ENCODE results near the gene GTF3C5.
"Not testable (repeated sequence)": the region's sequence is repeated elsewhere in the genome, so short reads cannot be mapped to it uniquely, and the experiment has no call there.

GTF3C5 gene

DNA sequence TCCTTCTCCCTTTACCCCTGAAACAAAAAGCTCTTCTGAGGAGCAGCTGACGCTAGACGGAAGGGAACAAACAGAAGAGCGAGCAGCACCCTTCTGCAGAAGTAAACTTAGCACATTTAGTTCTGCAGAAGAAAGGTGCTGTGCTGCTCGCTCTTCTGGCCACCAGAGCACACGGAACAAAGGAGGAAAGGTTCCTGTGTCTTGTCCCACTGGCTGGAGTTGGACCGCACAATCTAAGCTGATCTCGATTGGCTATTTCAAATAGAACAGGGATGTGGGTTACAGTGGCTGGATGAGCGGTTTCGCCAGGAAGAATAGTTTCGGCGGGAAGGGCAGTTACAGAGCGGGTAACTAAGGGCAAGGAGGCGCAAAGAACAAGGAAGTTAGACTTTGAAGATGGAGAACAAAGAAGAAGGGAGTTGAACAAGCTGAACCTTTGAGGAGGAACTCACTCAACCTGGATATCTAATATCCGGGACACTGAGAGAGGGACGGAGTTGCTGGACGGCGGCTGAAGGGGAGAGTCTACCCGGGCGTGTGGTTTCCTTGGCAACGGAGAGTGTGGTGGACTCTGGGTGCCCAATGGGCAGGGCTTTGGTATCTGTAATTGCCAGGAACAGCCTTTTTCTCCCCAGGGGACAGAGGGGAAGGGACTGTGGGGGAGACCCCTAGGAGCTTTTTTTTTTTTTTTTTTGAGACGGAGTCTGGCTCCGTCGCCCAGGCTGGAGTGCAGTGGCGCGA lies 7.1 kb downstream of the GTF3C5 start:
- no peak overlapping the region for H3K4me3 ChIP-seq (ENCODE audit: low read length)
- H3K27me3 ChIP-seq (ENCODE audit: insufficient read depth, low read length, poor library complexity): no peaks in the 10 kb centered on the region
- H3K4me1 ChIP-seq (ENCODE audit: control insufficient read depth, low read depth, low read length): no peaks in the 10 kb centered on the region
- no peak overlapping the region for H3K4me2 ChIP-seq (ENCODE audit: low read length)
- no peak overlapping the region for H4K8ac ChIP-seq (ENCODE audit: low read depth, low read length)
- no peak overlapping the region for H2AK5ac ChIP-seq (ENCODE audit: low read length)
- DNase-seq: no peak
- peaks cover 3% of the 10 kb centered on the region for H3K36me3 ChIP-seq (ENCODE audit: control insufficient read depth, insufficient read depth, low read length)
- H3K9ac ChIP-seq (ENCODE audit: low read length): no peak overlapping the region
- no peak overlapping the region for H3K4ac ChIP-seq (ENCODE audit: low read depth, low read length)
- no peak overlapping the region for H3K56ac ChIP-seq (ENCODE audit: low read length)
- no peak overlapping the region for H4K5ac ChIP-seq (ENCODE audit: low read length)
- no peak overlapping the region for H3K27ac ChIP-seq (ENCODE audit: low read depth, low read length)
- no peak overlapping the region for H3K23ac ChIP-seq (ENCODE audit: low read length)
- H3K79me1 ChIP-seq (ENCODE audit: low read length): peaks cover 39% of the 10 kb centered on the region
- H2BK120ac ChIP-seq (ENCODE audit: low read depth, low read length): no peak overlapping the region
- peaks cover 42% of the 10 kb centered on the region for H3K79me2 ChIP-seq (ENCODE audit: control insufficient read depth, insufficient read depth, low read length)
- H2BK15ac ChIP-seq (replicated peaks; ENCODE audit: low read depth): no peak overlapping the region
- no peak overlapping the region for H2BK5ac ChIP-seq (ENCODE audit: low read length)
- WGBS (ENCODE audit: extremely low coverage, insufficient coverage, low lambda C conversion rate): no CpG with 5 or more reads among the region's 25 CpGs
- H3K18ac ChIP-seq (ENCODE audit: low read length): no peak overlapping the region

DNA sequence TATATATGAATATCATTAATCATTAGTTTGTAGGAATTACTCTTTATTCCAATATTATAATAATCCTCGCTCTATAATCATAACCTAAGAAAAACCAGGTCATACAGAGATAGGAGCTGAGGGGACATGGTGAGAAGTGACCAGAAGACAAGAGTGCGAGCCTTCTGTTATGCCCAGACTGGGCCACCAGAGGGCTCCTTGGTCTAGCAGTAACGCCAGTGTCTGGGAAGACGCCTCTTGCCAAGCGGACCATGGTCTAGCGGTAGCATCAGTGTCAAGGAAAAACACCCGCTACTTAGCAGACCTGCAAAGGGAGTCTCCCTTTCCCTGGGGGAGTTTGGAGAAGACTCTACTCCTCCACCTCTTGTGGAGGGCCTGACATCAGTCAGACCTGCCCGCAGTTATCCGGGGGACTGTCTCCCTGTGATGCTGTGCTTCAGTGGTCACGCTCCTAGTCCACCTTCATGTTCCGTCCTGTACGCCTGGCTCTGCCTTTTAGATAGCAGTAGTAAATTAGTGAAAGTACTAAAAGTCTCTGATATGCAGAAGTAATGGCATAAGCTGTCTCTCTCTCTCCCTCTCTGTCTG lies 10.2 kb downstream of the GTF3C5 start:
- Histone ChIP-seq H3K36me3 (ENCODE audit: control insufficient read depth, insufficient read depth, low read length) (peaks cover 19% of the 10 kb centered on the region), H3K79me1 (ENCODE audit: low read length) (peaks cover 18% of the 10 kb centered on the region), H3K79me2 (ENCODE audit: control insufficient read depth, insufficient read depth, low read length) (peaks cover 15% of the 10 kb centered on the region)
- not testable (repeated sequence) for H3K27ac ChIP-seq (ENCODE audit: low read depth, low read length); H2BK15ac ChIP-seq (replicated peaks; ENCODE audit: low read depth); H4K5ac ChIP-seq (ENCODE audit: low read length); H3K4me2 ChIP-seq (ENCODE audit: low read length); H4K8ac ChIP-seq (ENCODE audit: low read depth, low read length); H3K4ac ChIP-seq (ENCODE audit: low read depth, low read length); H3K23ac ChIP-seq (ENCODE audit: low read length); H2BK5ac ChIP-seq (ENCODE audit: low read length); H2AK5ac ChIP-seq (ENCODE audit: low read length); H3K4me1 ChIP-seq (ENCODE audit: control insufficient read depth, low read depth, low read length); H3K27me3 ChIP-seq (ENCODE audit: insufficient read depth, low read length, poor library complexity); H3K56ac ChIP-seq (ENCODE audit: low read length); H3K9ac ChIP-seq (ENCODE audit: low read length); H3K18ac ChIP-seq (ENCODE audit: low read length); H2BK120ac ChIP-seq (ENCODE audit: low read depth, low read length); H3K4me3 ChIP-seq (ENCODE audit: low read length)
- no CpG with 5 or more reads among the region's 12 CpGs for WGBS (ENCODE audit: extremely low coverage, insufficient coverage, low lambda C conversion rate)
- peak; percentile 45 for DNase-seq

DNA sequence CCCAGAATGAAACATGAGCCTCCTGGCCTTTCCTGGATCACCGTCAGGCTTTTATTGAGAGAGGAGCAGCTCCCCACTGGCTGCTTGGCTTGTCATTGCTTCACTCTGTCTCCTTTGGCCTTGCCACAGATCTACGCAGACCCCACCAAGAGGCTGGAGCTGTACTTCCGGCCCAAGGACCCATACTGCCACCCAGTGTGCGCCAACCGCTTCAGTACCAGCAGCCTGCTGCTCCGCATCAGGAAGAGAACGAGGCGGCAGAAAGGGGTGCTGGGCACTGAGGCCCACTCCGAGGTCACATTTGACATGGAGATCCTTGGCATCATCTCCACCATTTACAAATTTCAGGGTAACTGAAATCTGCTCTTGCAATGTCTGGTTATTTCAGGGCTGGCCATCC lies 11.2 kb downstream of the GTF3C5 start:
- H3K4ac ChIP-seq (ENCODE audit: low read depth, low read length): no peak overlapping the region
- no peak overlapping the region for H2AK5ac ChIP-seq (ENCODE audit: low read length)
- no CpG with 5 or more reads among the region's 9 CpGs for WGBS (ENCODE audit: extremely low coverage, insufficient coverage, low lambda C conversion rate)
- no peak overlapping the region for H3K18ac ChIP-seq (ENCODE audit: low read length)
- no peak overlapping the region for H3K4me3 ChIP-seq (ENCODE audit: low read length)
- no peak for DNase-seq
- peaks cover 14% of the 10 kb centered on the region for H3K79me1 ChIP-seq (ENCODE audit: low read length)
- H3K4me1 ChIP-seq (ENCODE audit: control insufficient read depth, low read depth, low read length): no peaks in the 10 kb centered on the region
- H3K9ac ChIP-seq (ENCODE audit: low read length): no peak overlapping the region
- no peak overlapping the region for H3K4me2 ChIP-seq (ENCODE audit: low read length)
- no peak overlapping the region for H4K5ac ChIP-seq (ENCODE audit: low read length)
- H3K56ac ChIP-seq (ENCODE audit: low read length): no peak overlapping the region
- peaks cover 20% of the 10 kb centered on the region for H3K36me3 ChIP-seq (ENCODE audit: control insufficient read depth, insufficient read depth, low read length)
- H2BK120ac ChIP-seq (ENCODE audit: low read depth, low read length): no peak overlapping the region
- H3K23ac ChIP-seq (ENCODE audit: low read length): no peak overlapping the region
- H2BK15ac ChIP-seq (replicated peaks; ENCODE audit: low read depth): no peak overlapping the region
- no peaks in the 10 kb centered on the region for H3K27me3 ChIP-seq (ENCODE audit: insufficient read depth, low read length, poor library complexity)
- H2BK5ac ChIP-seq (ENCODE audit: low read length): no peak overlapping the region
- H4K8ac ChIP-seq (ENCODE audit: low read depth, low read length): no peak overlapping the region
- H3K79me2 ChIP-seq (ENCODE audit: control insufficient read depth, insufficient read depth, low read length): peaks cover 10% of the 10 kb centered on the region
- H3K27ac ChIP-seq (ENCODE audit: low read depth, low read length): no peak overlapping the region

DNA sequence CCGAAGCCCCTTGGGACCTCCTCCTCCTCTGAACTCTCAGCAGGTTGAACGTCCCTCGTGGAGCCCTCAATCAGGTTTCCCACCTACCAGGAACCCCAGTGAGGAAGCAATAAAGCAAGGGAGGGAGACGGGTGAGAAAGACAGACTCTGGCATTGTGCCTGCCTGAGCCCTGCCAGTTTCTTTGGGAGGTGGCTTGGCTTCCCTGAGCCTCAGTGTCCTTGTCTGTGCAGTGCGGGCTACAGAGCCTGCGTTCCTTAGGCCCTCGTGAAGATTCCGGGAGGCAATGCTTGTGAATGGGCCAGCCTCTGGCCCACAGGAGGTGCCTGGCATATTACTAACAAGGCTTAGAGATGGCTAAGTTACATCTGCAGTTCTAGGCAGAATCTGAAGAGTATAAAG lies 11.9 kb downstream of the GTF3C5 start:
- no peak overlapping the region for H3K56ac ChIP-seq (ENCODE audit: low read length)
- no peak overlapping the region for H3K23ac ChIP-seq (ENCODE audit: low read length)
- H2BK15ac ChIP-seq (replicated peaks; ENCODE audit: low read depth): no peak overlapping the region
- peaks cover 7% of the 10 kb centered on the region for H3K79me2 ChIP-seq (ENCODE audit: control insufficient read depth, insufficient read depth, low read length)
- H3K18ac ChIP-seq (ENCODE audit: low read length): no peak overlapping the region
- H3K27me3 ChIP-seq (ENCODE audit: insufficient read depth, low read length, poor library complexity): no peaks in the 10 kb centered on the region
- H3K36me3 ChIP-seq (ENCODE audit: control insufficient read depth, insufficient read depth, low read length): peaks cover 20% of the 10 kb centered on the region
- no peak for DNase-seq
- peaks cover 11% of the 10 kb centered on the region for H3K79me1 ChIP-seq (ENCODE audit: low read length)
- H3K4ac ChIP-seq (ENCODE audit: low read depth, low read length): no peak overlapping the region
- no peak overlapping the region for H3K4me3 ChIP-seq (ENCODE audit: low read length)
- no peak overlapping the region for H2AK5ac ChIP-seq (ENCODE audit: low read length)
- no peak overlapping the region for H2BK5ac ChIP-seq (ENCODE audit: low read length)
- H3K4me2 ChIP-seq (ENCODE audit: low read length): no peak overlapping the region
- H3K27ac ChIP-seq (ENCODE audit: low read depth, low read length): no peak overlapping the region
- H2BK120ac ChIP-seq (ENCODE audit: low read depth, low read length): no peak overlapping the region
- H3K9ac ChIP-seq (ENCODE audit: low read length): no peak overlapping the region
- no peaks in the 10 kb centered on the region for H3K4me1 ChIP-seq (ENCODE audit: control insufficient read depth, low read depth, low read length)
- no CpG with 5 or more reads among the region's 8 CpGs for WGBS (ENCODE audit: extremely low coverage, insufficient coverage, low lambda C conversion rate)
- H4K5ac ChIP-seq (ENCODE audit: low read length): no peak overlapping the region
- H4K8ac ChIP-seq (ENCODE audit: low read depth, low read length): no peak overlapping the region

DNA sequence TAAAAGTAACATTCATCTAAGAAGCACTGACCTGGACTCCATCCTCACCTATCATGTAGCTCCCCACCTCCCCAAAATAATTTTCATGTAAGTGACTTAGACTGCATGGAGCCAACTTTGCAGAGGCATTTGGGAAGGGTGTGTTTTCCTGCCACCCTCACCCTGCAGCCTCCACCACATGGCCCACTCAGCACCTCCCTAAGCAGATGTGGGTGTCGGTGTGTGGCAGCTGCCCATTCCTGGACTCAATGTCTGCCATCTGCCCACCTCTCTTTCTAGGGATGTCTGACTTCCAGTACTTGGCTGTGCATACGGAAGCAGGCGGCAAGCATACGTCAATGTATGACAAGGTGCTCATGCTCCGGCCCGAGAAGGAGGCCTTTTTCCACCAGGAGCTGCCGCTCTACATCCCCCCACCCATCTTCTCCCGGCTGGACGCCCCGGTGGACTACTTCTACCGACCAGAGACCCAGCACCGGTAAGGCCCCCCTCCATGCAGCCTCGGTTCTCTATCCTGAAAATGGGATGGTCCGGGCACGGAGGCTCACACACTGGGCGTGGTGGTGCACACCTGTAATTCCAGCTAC lies 12.7 kb downstream of the GTF3C5 start:
- no peak overlapping the region for H3K23ac ChIP-seq (ENCODE audit: low read length)
- no peak overlapping the region for H2BK5ac ChIP-seq (ENCODE audit: low read length)
- no peaks in the 10 kb centered on the region for H3K4me1 ChIP-seq (ENCODE audit: control insufficient read depth, low read depth, low read length)
- H3K4me2 ChIP-seq (ENCODE audit: low read length): no peak overlapping the region
- H3K27ac ChIP-seq (ENCODE audit: low read depth, low read length): no peak overlapping the region
- H2AK5ac ChIP-seq (ENCODE audit: low read length): no peak overlapping the region
- no peak for DNase-seq
- no peak overlapping the region for H2BK15ac ChIP-seq (replicated peaks; ENCODE audit: low read depth)
- no CpG with 5 or more reads among the region's 16 CpGs for WGBS (ENCODE audit: extremely low coverage, insufficient coverage, low lambda C conversion rate)
- H3K4me3 ChIP-seq (ENCODE audit: low read length): no peak overlapping the region
- H3K4ac ChIP-seq (ENCODE audit: low read depth, low read length): no peak overlapping the region
- H3K79me1 ChIP-seq (ENCODE audit: low read length): peaks cover 7% of the 10 kb centered on the region
- H3K9ac ChIP-seq (ENCODE audit: low read length): no peak overlapping the region
- peaks cover 3% of the 10 kb centered on the region for H3K79me2 ChIP-seq (ENCODE audit: control insufficient read depth, insufficient read depth, low read length)
- H3K27me3 ChIP-seq (ENCODE audit: insufficient read depth, low read length, poor library complexity): no peaks in the 10 kb centered on the region
- peaks cover 20% of the 10 kb centered on the region for H3K36me3 ChIP-seq (ENCODE audit: control insufficient read depth, insufficient read depth, low read length)
- H3K56ac ChIP-seq (ENCODE audit: low read length): no peak overlapping the region
- H2BK120ac ChIP-seq (ENCODE audit: low read depth, low read length): no peak overlapping the region
- no peak overlapping the region for H4K5ac ChIP-seq (ENCODE audit: low read length)
- no peak overlapping the region for H3K18ac ChIP-seq (ENCODE audit: low read length)
- no peak overlapping the region for H4K8ac ChIP-seq (ENCODE audit: low read depth, low read length)

Data from mesendoderm (in vitro differentiated cells).